H1 (cell line): ENCODE data around the gene INPP4B. TPM values are rescaled to one million over a fixed set of nuclear protein-coding genes. Genes with fewer than 3 reads are reported as not detected.
A peak's percentile ranks its signal among the peaks of the same experiment; 100 is the strongest.

Experiments
- CTCF ChIA-PET: fragments of 300-600 bp; sonication (Branson Sonifier 250); formaldehyde crosslinking; loops from one replicate; lab custom pipeline; 2021; ENCODE audit not compliant: partially characterized antibody; lab: Charles Lee
- POLR2A ChIA-PET: fragments of 300-600 bp; sonication (Branson Sonifier 250); formaldehyde crosslinking; loops from one replicate; lab custom pipeline; 2021; ENCODE audit warnings: inconsistent platforms; ENCODE audit not compliant: partially characterized antibody; lab: Charles Lee
- DNase-seq, 2 experiments: peaks; one replicate each; pipeline versions ENCODE4 v3.0.0 to v3.0.0-alpha.2; 2010 to 2022; ENCODE audit warnings: low spot score in 2 of 2, low read depth in 1 of 2, mixed read lengths in 1 of 2
- FAIRE-seq: peaks from 2 replicates; lab custom pipeline; 2011; peaks lifted over from hg19 to GRCh38; lab: Jason Lieb, UNC
- H2AFZ ChIP-seq: 2 replicates; pipeline ENCODE4 v1.8.1; 2012; ENCODE audit warnings: low read length, inconsistent platforms
- H2AK5ac ChIP-seq: 2 replicates; pipeline ENCODE4 v1.6.1; 2013; ENCODE audit warnings: low read depth, low read length
- H2BK120ac ChIP-seq: replicated peaks from 2 replicates; pipeline ENCODE3; 2013; ENCODE audit warnings: low read depth, low read length, inconsistent platforms
- H2BK12ac ChIP-seq: 2 replicates; pipeline ENCODE4 v1.6.1; 2013; ENCODE audit warnings: low read depth, low read length
- H2BK15ac ChIP-seq: 2 replicates; pipeline ENCODE4 v1.6.1; 2013; ENCODE audit warnings: low read length
- H2BK20ac ChIP-seq: 2 replicates; pipeline ENCODE4 v1.6.1; 2013; ENCODE audit warnings: low read length
- H2BK5ac ChIP-seq: 2 replicates; pipeline ENCODE4 v1.6.1; 2013; ENCODE audit warnings: low read depth, low read length
- H3K14ac ChIP-seq: 2 replicates; pipeline ENCODE4 v1.6.1; 2013; ENCODE audit warnings: inconsistent platforms; ENCODE audit not compliant: insufficient read length
- H3K18ac ChIP-seq: 2 replicates; pipeline ENCODE4 v1.6.1; 2013; ENCODE audit warnings: low read length; ENCODE audit errors: extremely low read depth
- H3K23ac ChIP-seq: 2 replicates; pipeline ENCODE4 v1.6.1; 2013; ENCODE audit warnings: inconsistent platforms; ENCODE audit not compliant: insufficient read length
- H3K23me2 ChIP-seq: 2 replicates; pipeline ENCODE4 v1.6.1; 2013; ENCODE audit warnings: low read depth, low read length
- H3K27ac ChIP-seq: 2 replicates; pipeline ENCODE4 v1.6.1; 2011; ENCODE audit warnings: low read depth, low read length, inconsistent platforms
- H3K27me3 ChIP-seq, 4 experiments: replicated peaks in 1 of 4; 1 replicate in 1 of 4; 2 replicates in 3 of 4; pipeline versions ENCODE4 v1.6.1 to v1.8.1; 2011 to 2013; ENCODE audit warnings: low read length in 3 of 4, mild to moderate bottlenecking in 3 of 4, inconsistent platforms in 2 of 4, mixed read lengths in 2 of 4, moderate library complexity in 1 of 4; ENCODE audit not compliant: control insufficient read depth in 3 of 4, insufficient read depth in 3 of 4; ENCODE audit errors: extremely low read depth in 1 of 4
- H3K36me3 ChIP-seq, 4 experiments: 2 replicates each; pipeline versions ENCODE4 v1.6.1 to v1.8.1; 2011 to 2013; ENCODE audit warnings: mild to moderate bottlenecking in 4 of 4, low read length in 3 of 4, moderate library complexity in 2 of 4, control low read depth in 1 of 4, inconsistent platforms in 1 of 4; ENCODE audit not compliant: insufficient read depth in 4 of 4, control insufficient read depth in 2 of 4
- H3K4ac ChIP-seq: replicated peaks from 2 replicates; pipeline ENCODE3; 2013; ENCODE audit warnings: low read length, low read depth, mixed read lengths, inconsistent platforms; ENCODE audit not compliant: insufficient read length
- H3K4me1 ChIP-seq, 4 experiments: replicated peaks in 1 of 4; 1 replicate in 1 of 4; 2 replicates in 3 of 4; pipeline versions ENCODE4 v1.6.1 to v1.8.1; 2011 to 2013; ENCODE audit warnings: low read length in 3 of 4, inconsistent platforms in 2 of 4, mixed read lengths in 1 of 4; ENCODE audit not compliant: insufficient read depth in 4 of 4, control insufficient read depth in 3 of 4
- H3K4me2 ChIP-seq, 2 experiments: 2 replicates each; pipeline versions ENCODE4 v1.6.1 to v1.8.1; 2011 to 2013; ENCODE audit warnings: low read depth in 2 of 2, low read length in 2 of 2, control low read depth in 1 of 2, inconsistent platforms in 1 of 2, mild to moderate bottlenecking in 1 of 2; ENCODE audit not compliant: insufficient read depth in 1 of 2
- H3K4me3 ChIP-seq, 4 experiments: fragments of 200-600, 300-600 bp in 1 of 4; sonication (generic), shearing (Covaris generic), sonication (Bioruptor Twin) in 1 of 4; 2 replicates each; pipeline versions ENCODE4 v1.5.1 to v1.8.1; 2011 to 2016; ENCODE audit warnings: low read length in 4 of 4, low read depth in 3 of 4, control low read depth in 2 of 4, inconsistent platforms in 2 of 4, mild to moderate bottlenecking in 2 of 4, mixed read lengths in 1 of 4, moderate library complexity in 1 of 4; ENCODE audit not compliant: insufficient read depth in 2 of 4; ENCODE audit errors: extremely low read depth in 1 of 4
- H3K56ac ChIP-seq: replicated peaks from 2 replicates; pipeline ENCODE3; 2013; ENCODE audit warnings: low read depth, mild to moderate bottlenecking, mixed read lengths, low read length, inconsistent platforms; ENCODE audit not compliant: insufficient read length
- H3K79me1 ChIP-seq: 2 replicates; pipeline ENCODE4 v1.6.1; 2013; ENCODE audit warnings: low read depth, low read length, control low read depth
- H3K79me2 ChIP-seq, 2 experiments: 2 replicates each; pipeline versions ENCODE4 v1.6.1 to v1.8.1; 2012 to 2013; ENCODE audit warnings: low read length in 2 of 2, mild to moderate bottlenecking in 2 of 2, inconsistent platforms in 1 of 2; ENCODE audit not compliant: insufficient read depth in 2 of 2, control insufficient read depth in 1 of 2
- H3K9ac ChIP-seq, 4 experiments: replicated peaks in 1 of 4; 1 replicate in 1 of 4; 2 replicates in 3 of 4; pipeline versions ENCODE4 v1.6.1 to v1.8.1; 2011 to 2013; ENCODE audit warnings: low read depth in 3 of 4, low read length in 3 of 4, control low read depth in 2 of 4, mild to moderate bottlenecking in 2 of 4, moderate library complexity in 2 of 4, inconsistent platforms in 1 of 4; ENCODE audit errors: extremely low read depth in 1 of 4
- H3K9me3 ChIP-seq, 2 experiments: 2 replicates each; pipeline versions ENCODE4 v1.6.1 to v1.8.1; 2012 to 2013; ENCODE audit warnings: mild to moderate bottlenecking in 2 of 2, moderate library complexity in 2 of 2, control low read depth in 1 of 2, inconsistent platforms in 1 of 2, low read depth in 1 of 2, low read length in 1 of 2, mixed read lengths in 1 of 2; ENCODE audit not compliant: insufficient read depth in 2 of 2
- H4K20me1 ChIP-seq, 2 experiments: replicated peaks in 1 of 2; 2 replicates each; pipeline versions ENCODE3 to v1.8.1; 2011 to 2013; ENCODE audit warnings: inconsistent platforms in 2 of 2, low read length in 2 of 2, mild to moderate bottlenecking in 1 of 2; ENCODE audit not compliant: insufficient read depth in 2 of 2, control insufficient read depth in 1 of 2
- H4K5ac ChIP-seq: 2 replicates; pipeline ENCODE4 v1.6.1; 2013; ENCODE audit warnings: low read length, low read depth, mixed read lengths, inconsistent platforms; ENCODE audit not compliant: insufficient read length
- H4K8ac ChIP-seq: 2 replicates; pipeline ENCODE4 v1.8.0; 2013; ENCODE audit warnings: mild to moderate bottlenecking, moderate library complexity, low read length, inconsistent platforms; ENCODE audit not compliant: insufficient read depth; ENCODE audit errors: extremely low read depth
- H4K91ac ChIP-seq: replicated peaks from 2 replicates; pipeline ENCODE3; 2013; ENCODE audit warnings: low read length, mixed read lengths, inconsistent platforms; ENCODE audit not compliant: insufficient read length
- ATF2 ChIP-seq: IDR thresholded peaks from 2 replicates; pipeline ENCODE4 v1.6.1; 2012; ENCODE audit warnings: low read length, inconsistent platforms
- BACH1 ChIP-seq: IDR thresholded peaks from 2 replicates; pipeline ENCODE4 v1.6.1; 2012; ENCODE audit warnings: low read length, improper control_type of control experiment
- CBX8 ChIP-seq: fragments of 300-800, 300-1000 bp; sonication (generic); IDR thresholded peaks from 2 replicates; pipeline ENCODE4 v1.7.1; 2016; ENCODE audit warnings: low read depth, low read length, borderline replicate concordance
- CEBPB ChIP-seq: IDR thresholded peaks from 2 replicates; pipeline ENCODE4 v1.6.1; 2012; ENCODE audit warnings: low read depth, low read length
- CTBP2 ChIP-seq: IDR thresholded peaks from 2 replicates; pipeline ENCODE4 v1.7.0; 2011; ENCODE audit warnings: borderline replicate concordance, mild to moderate bottlenecking, moderate library complexity, mixed read lengths, low read length; ENCODE audit not compliant: insufficient read depth, insufficient read length
- HDAC6 ChIP-seq: IDR thresholded peaks from one replicate; pipeline ENCODE4 v1.7.1; 2012; ENCODE audit warnings: low read depth, mild to moderate bottlenecking, inconsistent platforms, low read length, moderate library complexity
- MAFK ChIP-seq: IDR thresholded peaks from 2 replicates; pipeline ENCODE4 v1.6.1; 2012; ENCODE audit warnings: low read depth, mild to moderate bottlenecking, improper control_type of control experiment, low read length
- PHF8 ChIP-seq: fragments of 200-600 bp; sonication (generic); conservative IDR thresholded peaks from 2 replicates; pipeline ENCODE4 v1.7.1; 2012; ENCODE audit warnings: low read depth, mild to moderate bottlenecking, inconsistent platforms, low read length, moderate library complexity
- RAD21 ChIP-seq, 2 experiments: IDR thresholded peaks in 1 of 2; conservative IDR thresholded peaks in 1 of 2; 2 replicates each; pipeline ENCODE4 v1.6.1; 2011; ENCODE audit warnings: low read depth in 2 of 2, low read length in 2 of 2, improper control_type of control experiment in 1 of 2, inconsistent platforms in 1 of 2, mild to moderate bottlenecking in 1 of 2, moderate library complexity in 1 of 2
- RXRA ChIP-seq: IDR thresholded peaks from 2 replicates; pipeline ENCODE4 v1.6.1; 2011; ENCODE audit warnings: low read depth, mild to moderate bottlenecking, low read length, moderate library complexity; ENCODE audit not compliant: insufficient read depth
- SIN3A ChIP-seq, 2 experiments: IDR thresholded peaks in 1 of 2; conservative IDR thresholded peaks in 1 of 2; 2 replicates each; pipeline ENCODE4 v1.6.1; 2011 to 2012; ENCODE audit warnings: low read length in 2 of 2, improper control_type of control experiment in 1 of 2, low read depth in 1 of 2, mild to moderate bottlenecking in 1 of 2
- SIRT6 ChIP-seq: IDR thresholded peaks from one replicate; pipeline ENCODE4 v1.7.1; 2012; ENCODE audit warnings: low read length, inconsistent platforms
- SP4 ChIP-seq: IDR thresholded peaks from 2 replicates; pipeline ENCODE4 v1.6.1; 2012; ENCODE audit warnings: low read length, inconsistent platforms
- WGBS, 2 experiments: shearing (Covaris generic) in 1 of 2; methylation state at CpG; one replicate each; pipeline versions ENCODE4 v1.1.6 to v1.1.7; 2013 to 2015; ENCODE audit warnings: low lambda C conversion rate in 2 of 2, mixed read lengths in 2 of 2, inconsistent platforms in 1 of 2, low coverage in 1 of 2, missing lambda C conversion rate in 1 of 2; ENCODE audit not compliant: insufficient replicate concordance in 2 of 2, insufficient coverage in 1 of 2, insufficient read length in 1 of 2; ENCODE audit errors: extremely low coverage in 1 of 2, missing lambda C conversion rate in 1 of 2; 5-methylcytosine and 5-hydroxymethylcytosine counted together
- polyA plus RNA-seq, 7 experiments: library from polyadenylated mRNA; depleted of rRNA in 3 of 7; stranded (reverse) in 5 of 7; unstranded in 2 of 7; fragments of >200 nt in 5 of 7; fragments of 200-250 nt in 2 of 7; gene quantifications; 1 replicate in 5 of 7; 2 replicates in 1 of 7; 4 replicates in 1 of 7; pipeline versions ENCODE4 v1.2.1 to v1.2.3, GENCODE V29; 2011 to 2013; ENCODE audit warnings: missing spikeins in 2 of 7, mixed read lengths in 2 of 7
- total RNA-seq: library from RNA; stranded (reverse); fragmentation: NEBNext Ultra II Directional; extraction: Animal tissue kit (Norgen Biotek cat#: 25700); gene quantifications from 2 replicates; pipeline ENCODE4 v1.2.1, GENCODE V29; 2021

INPP4B gene
- total and polyA plus RNA-seq, 2 of the 8 experiments (the other 6 are each of a cell fraction or from before 2014, with no cell fraction given) = 0.11 to 0.54 TPM

- FAIRE-seq = no peak
- H3K79me2 ChIP-seq = no peaks in the 10 kb centered on the region
- no peaks in the 10 kb centered on the region for H3K79me1 ChIP-seq
- no peaks in the 10 kb centered on the region for H3K27me3 ChIP-seq
- no peak overlapping the region for H3K4me3 ChIP-seq
- no peaks in the 10 kb centered on the region for H3K23me2 ChIP-seq
- H3K4me2 ChIP-seq = no peak overlapping the region
- no peak overlapping the region for H2BK120ac ChIP-seq
- no peak overlapping the region for H2AFZ ChIP-seq
- no peak overlapping the region for H2BK12ac ChIP-seq
- 85% methylated on average over 2 of the region's 2 CpGs; no CpG with 5 or more reads in 1 of the 2 experiments for whole genome bisulfite sequencing, 2 experiments
- H2BK15ac ChIP-seq = no peak overlapping the region
- H3K23ac ChIP-seq = no peak overlapping the region
- no peak overlapping the region for H3K9ac ChIP-seq
- no peak overlapping the region for H3K4ac ChIP-seq
- no peak overlapping the region for H2AK5ac ChIP-seq
- no peak overlapping the region for H3K27ac ChIP-seq
- no peaks in the 10 kb centered on the region for H4K20me1 ChIP-seq
- POLR2A ChIA-PET = no interaction called here
- H4K5ac ChIP-seq = no peak overlapping the region
- no peak overlapping the region for H2BK20ac ChIP-seq
- no peak overlapping the region for H4K8ac ChIP-seq
- CTCF ChIA-PET = interaction anchor here (0.6 to 1.2 kb wide), 4 partner anchors 9 to 647 kb away, joined by 3 to 4 read pairs (median 3); no protein-coding TSS in a partner anchor
- H4K91ac ChIP-seq = no peak overlapping the region
- H3K9me3 ChIP-seq = no peaks in the 10 kb centered on the region
- H3K56ac ChIP-seq = no peak overlapping the region
- no peak for DNase-seq
- no peak overlapping the region for H2BK5ac ChIP-seq
- no peaks in the 10 kb centered on the region for H3K4me1 ChIP-seq
- no peak overlapping the region for H3K14ac ChIP-seq
- no peaks in the 10 kb centered on the region for H3K36me3 ChIP-seq
- no peak overlapping the region for H3K18ac ChIP-seq
- TF ChIP-seq SIN3A (conservative IDR thresholded peaks at IDR 0.05 in 1 of 2, IDR thresholded peaks at IDR 0.05 in 1 of 2; ENCODE audit: low read depth in 1 of 2, low read length in 2 of 2) (no peak), PHF8 (no peak), CBX8 (no peak), SP4 (no peak), HDAC6 (no peak), RAD21 (IDR thresholded peaks at IDR 0.05 in 1 of 2, conservative IDR thresholded peaks at IDR 0.05 in 1 of 2; ENCODE audit: low read depth in 2 of 2, low read length in 2 of 2) (peak in 1 of 2 experiments; percentile 8; a peak in 1 of 4 replicates), SIRT6 (no peak), BACH1 (no peak), RXRA (no peak), CTBP2 (no peak), ATF2 (no peak), MAFK (no peak), CEBPB (no peak)
Observed at GRCh38 chr4:142875117-142875516, 29.0 kb upstream of the INPP4B start.
